ENCODE data around the gene SLC30A1.

SLC30A1 gene

DNA sequence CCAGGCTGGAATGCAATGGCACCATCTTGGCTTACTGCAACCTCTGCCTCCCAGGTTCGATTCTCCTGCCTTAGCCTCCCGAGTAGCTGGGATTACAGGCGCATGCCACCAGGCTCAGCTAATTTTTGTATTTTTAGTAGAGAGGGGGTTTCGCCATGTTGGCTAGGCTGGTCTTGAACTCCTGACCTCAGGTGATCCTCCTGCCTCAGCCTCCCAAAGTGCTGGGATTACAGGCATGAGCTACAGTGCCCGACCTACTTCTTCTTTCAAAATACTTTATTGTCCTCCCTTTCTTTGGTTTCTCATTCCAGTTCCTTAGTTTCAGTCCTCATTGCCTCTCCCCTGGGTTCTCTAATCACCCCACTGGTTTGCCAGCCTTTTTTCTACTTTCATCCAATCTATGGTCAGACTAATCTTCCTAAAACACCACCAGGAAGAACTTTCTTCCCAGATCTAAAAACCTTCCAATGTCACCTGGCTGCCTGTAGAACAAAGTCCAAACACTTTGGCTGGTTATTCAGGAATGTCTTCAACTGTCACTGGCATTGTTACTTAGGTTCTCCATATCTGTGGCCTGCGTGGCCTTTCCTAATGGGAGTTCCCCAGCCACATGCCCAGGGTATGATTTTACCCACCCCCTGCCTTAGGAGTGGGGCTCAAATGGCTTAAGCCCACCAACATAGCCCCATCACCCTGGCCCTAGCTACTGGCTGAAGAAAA, 29.0 kb upstream of the SLC30A1 start:
- no peak for DNase-seq

DNA sequence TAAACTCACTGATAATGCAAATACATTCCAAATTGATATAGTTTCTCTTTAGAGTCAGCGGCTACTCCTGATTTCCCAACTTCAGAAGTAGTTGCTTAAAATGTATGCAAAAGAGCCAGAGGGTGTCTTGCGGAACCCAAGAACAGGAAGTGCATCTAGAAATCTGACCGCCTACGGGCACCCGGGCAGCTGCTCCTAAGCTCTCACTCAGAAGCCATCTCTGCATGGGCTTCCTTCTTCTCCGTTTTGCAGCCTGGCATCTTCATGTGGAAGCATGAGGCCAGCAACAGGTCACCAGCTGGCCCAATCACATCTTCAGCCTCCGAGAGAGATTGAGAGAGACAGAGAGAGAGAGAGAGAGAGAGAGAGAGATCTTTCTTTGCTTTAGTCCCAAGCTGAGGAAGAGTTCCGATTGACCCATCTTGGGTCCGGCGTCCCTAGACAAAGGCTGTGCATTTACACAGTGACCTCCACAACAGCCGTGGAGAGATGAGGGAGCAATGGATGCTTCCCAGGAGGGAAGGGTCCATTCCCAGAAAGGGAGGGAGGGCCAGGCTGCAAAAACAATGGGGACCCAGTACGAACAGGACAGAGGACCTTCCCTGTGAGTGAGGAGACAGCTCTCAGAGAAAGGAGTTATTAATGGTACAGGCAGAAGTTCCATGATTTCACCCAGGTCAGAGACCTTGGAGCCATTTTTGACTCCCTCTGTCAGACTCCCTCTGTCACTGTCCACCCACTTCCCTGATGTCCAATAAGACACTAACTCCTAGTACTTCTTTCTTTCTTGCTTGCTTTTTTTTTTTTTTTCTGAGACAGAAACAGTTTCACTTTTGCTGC, 28.2 kb upstream of the SLC30A1 start:
- DNase-seq, result no peak

DNA sequence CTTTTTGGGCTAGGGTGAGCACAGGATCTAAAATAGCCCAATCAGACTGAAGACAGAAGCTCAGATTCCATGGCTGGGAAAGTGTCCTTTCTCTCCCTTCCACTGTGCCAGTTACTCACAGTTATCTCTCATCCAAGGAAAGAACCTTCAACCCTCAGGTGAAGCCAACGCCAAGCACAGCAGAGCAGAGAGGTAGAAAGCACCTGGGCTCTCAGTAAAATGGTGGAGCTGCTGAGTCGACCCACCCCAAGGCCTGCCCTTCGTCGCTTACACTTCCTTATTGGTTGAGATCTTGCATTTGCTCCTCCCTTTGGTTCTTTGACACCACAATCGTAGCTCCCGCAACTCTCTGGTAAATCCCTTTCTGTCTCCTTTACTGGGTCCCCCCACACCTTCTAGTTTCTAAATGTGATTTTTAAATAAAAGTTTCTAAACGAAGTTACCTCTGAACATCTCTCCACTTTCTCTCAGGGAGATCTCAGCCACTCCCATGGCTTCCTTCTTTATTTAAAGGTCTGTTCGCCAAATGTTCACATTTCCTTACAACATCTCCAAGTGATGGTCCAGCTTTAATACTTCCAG, 27.5 kb upstream of the SLC30A1 start:
- DNase-seq, result no peak

DNA sequence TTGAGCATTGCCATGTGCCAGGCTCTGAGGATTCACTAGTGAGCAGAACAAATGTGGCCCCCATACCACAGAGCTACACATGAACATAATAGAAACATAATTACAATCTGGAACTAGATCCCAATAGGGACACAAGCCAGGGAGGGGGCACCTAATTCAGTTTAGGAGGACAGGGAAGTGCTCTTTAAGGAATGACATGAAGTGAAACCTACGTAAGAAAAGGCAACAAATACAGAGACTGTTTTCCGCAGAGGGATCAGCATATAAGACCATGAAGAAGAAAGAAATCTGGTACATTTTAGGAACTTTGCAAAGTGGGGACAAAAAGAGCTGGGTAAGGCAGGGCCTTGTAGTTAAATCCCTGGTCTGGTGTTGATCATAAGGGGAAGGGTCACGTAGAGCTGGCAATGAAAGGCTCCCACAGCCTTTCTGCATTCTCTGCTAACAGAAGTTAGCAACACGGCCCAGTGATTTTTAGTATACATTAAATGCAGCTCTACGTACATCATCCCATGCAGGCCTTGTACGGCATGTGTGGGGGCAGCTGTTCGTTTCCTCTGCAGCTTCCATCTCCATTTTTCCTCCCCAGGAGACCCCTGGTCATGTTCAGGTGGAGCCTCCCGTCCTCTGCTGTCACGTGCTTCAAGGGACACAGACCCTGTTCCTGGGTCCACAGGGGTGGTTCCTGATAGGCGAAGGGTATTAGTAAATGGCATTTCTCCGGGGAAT, 26.8 kb upstream of the SLC30A1 start:
- no peak for DNase-seq

DNA sequence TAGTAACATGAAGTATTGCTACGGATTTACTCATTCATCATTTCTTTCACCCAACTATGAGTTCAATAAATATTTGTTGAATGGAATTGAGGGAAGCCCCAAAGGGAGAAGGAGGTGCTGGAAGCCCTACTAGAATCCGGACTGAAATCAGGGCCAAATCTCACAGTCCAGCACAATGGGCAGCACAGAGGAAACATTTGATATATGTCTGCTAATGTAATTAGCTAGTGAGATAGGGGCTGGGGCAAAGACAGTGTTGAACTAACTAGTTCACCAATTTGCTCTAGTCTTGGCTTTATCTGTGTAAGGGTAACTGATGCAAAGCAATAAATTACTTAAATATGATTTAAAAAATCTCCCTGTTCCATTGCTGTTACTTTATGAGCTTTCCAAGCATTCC, 26.1 kb upstream of the SLC30A1 start:
- DNase-seq, result no peak

DNA sequence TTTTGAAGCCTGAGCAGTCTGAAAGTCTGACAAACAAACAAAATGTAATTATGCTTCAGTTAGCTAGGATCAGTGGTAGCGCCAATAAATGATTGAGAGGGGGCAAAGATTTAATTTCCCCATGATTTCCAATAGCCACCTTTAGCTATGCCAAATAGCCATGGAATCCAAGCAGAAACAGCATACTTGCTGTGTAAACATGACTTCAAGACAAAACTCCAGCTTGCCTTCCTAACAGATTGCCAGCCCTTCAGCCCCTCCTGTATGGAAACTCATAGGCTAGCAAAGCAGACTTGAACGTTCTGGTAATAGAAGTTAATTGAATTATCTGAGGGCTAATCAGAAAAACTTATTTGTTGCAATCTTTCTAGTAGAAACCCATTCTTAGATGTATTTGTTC, 25.6 kb upstream of the SLC30A1 start:
- no peak for DNase-seq

DNA sequence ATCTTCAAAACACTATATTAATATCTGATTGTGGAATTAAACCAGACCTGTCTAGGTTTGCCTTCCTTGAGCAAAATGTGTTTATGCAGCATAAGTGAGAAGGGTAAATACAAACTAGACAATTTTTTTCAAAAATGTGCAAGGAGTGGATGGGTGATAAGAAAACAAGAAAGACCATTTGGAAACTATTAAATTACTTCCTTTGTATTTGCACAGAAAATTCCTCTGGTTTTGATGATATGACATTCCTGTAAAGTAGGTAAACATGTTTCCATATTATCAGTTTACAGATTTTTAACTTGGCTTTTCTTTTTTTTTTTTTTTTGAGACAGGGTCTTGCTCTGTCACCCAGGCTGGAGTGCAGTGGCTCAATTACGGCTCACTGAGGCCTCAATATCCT, 24.8 kb upstream of the SLC30A1 start:
- DNase-seq, result no peak

DNA sequence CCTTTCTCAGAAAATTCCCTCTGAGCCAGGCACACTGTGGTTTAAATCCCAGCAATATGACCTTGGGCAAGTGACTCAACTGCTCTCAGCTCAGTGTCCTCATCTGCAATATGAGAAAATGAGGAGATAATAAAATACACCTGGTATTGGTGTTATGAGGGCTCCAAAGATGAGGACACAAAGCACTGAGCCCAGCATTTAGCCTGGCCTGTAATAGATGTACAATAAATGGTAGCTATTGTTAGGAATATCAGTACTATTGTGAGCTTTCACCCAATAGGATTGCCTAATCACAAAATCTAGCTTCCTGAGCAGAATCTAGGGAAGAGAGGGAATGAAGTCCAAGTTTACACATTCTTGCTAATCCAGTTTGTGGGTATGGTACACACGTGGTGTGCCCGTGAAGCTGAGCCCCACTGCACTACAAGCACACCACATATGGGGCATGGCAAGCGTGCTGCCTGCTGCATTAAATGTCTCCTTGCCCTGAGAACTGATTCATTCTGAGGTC, 24.3 kb upstream of the SLC30A1 start:
- no peak for DNase-seq

DNA sequence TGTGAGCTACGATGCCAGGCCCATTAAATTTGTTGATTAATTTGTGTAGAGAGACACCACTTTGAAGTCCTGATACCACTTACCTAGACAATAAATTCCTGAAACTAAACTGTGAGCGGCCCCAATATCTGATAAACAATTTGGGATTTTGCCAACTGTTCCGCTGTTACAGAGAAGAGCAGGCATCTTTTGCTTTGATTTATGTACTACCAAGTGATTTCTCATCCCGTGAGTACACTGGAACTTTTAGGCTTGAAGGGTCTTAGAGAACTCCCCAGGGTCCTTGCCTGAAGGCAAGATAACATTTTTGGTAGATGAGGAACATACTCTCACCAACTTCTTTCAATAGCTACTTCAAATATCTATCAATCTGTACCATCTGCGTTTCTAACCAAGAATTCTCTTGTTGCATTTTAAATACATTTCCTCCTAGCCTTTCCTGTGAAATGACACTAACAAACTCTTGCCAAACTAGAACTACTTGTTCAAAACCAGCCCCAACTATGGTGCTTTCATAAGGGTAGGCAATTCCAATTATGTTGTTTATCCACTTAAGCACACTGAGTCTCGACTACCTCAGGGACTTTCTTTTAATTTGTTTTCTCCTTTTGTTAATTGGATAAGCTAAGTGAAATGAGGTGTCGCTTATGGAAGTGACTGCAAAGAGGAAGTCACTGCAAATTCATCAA, 23.2 kb upstream of the SLC30A1 start:
- no peak for DNase-seq

DNA sequence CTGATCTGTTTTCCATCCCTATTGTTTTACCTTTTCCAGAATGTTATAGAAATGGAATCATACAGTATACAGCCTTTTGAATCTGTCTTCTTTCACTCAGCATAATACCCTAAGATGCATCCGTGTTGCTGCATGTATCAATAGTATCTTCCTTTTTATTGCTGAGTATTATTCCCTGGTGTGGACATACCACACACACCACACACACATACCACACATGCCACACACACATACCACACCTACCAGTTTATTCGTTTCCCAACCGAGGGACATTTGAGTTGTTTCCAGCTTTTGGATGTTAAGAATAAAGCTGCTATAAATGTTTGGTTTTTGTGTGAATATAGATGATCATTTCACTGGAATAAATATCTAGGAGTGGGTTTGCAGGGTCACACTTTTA, 22.2 kb upstream of the SLC30A1 start:
- DNase-seq, result no peak

DNA sequence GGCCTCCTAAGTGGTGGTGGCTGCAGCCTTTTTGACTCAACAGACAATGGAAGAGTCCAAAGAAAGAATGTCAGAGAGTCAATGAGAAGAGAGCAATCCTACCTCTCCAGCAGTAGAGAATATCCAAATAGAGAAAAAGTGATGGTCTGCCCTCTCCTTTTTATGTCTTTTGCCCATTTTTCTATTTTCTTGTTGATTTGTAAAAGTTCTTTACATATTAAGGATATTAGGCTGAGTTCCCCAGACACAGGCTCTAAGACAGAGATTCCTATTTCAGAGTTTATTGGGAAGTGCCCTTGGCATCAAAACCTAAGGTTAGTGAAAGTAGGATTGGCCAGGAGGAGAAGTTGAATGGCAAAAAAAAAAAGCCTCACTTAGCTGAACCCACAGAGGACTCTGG, 20.3 kb upstream of the SLC30A1 start:
- DNase-seq, result no peak

DNA sequence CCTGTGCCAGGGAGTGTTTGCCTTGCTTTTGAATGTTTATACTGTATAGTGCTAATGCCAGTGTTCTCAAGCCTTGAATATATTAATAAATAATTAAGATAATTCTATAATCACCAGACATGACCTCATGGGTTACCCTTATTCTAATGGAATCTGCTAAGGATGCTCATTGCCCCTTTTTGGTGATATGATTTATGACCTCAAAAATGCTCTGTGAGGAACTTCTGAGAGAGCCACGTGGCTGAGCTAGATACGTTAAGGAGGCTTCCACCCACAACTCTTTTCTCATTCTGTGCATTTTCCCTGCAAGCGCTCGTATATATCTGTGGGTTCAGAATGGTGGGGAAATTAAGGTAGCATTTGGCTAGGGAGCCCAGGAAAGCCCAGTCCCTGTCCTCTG, 19.6 kb upstream of the SLC30A1 start:
- DNase-seq, result no peak

DNA sequence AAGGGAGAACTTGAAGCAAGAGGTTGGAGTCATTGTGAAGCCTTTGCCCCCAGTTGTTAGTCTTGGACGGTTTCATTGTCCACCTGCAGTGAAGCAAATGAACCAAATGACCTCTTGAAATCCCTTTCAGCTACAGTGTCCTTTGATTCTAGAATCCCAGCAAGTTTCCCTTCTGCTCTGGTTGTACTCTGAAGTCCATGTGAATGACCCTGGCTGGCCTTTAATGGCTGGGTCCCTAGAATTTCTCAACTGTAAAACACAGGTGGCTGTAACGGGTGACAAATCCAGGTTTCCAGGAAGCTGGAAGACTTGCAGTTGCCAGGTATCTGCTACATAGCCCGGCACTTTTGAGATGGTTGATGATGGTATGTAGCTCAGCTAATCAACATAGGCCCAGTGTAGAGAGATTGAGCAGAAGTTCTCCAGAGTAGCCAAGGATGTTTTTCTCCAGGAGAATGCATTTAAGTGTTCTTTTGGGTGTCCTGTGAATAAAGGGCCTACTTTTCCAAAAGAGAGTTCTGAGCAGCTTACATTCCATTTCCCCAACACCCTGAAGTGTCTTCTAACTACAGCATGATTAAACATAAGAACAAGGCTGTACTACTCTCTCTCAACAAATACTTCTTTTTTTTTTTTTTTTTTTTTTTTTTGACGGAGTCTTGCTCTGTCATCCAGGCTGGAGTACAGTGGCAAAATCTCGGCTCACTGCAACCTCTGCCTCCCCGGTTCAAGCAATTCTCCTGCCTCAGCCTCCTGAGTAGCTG, 17.6 kb upstream of the SLC30A1 start:
- DNase-seq, result no peak

DNA sequence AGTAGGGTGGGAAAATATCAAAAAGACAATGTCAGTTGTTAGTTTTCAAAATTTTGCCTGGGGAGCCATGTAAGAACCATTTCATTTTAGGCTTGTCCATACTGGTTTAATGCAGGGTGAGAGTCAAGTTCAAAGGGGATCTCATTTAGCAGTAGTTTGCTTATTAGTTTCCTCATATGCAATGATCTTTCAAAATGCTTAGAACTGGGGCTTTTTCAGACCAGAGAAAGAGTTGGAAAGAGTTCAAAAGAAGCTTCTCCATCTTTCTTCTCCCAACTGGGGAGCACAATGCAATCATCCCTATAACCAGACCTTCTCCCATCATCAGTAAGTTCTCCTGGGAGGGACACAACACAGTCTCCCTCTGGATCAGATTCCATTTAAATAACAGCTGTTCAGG, 16.5 kb upstream of the SLC30A1 start:
- no peak for DNase-seq

DNA sequence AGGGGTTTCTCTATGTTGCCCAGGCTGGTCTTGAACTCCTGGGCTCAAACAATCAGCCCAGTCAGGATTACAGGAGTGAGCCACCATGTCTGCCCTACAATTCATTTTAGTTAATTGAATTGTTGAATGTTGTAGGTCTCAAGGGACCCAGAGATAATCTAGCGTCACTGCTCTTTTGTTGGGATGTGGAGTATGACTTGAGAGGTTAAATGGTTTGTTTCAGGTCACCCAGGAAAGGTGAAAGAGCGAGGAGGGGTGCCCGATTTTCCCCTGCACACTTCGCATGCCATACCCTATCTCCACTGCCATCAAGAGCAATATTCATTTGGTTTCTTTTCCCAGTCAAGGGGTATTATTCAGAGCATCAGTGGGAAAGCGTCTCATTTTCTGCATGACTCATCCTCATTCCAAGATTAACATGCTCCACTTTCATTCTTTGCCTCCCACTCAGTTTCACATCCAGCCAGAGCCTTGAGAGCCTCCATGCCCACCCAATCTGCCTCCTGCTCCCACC, 13.1 kb upstream of the SLC30A1 start:
- DNase-seq, result no peak

DNA sequence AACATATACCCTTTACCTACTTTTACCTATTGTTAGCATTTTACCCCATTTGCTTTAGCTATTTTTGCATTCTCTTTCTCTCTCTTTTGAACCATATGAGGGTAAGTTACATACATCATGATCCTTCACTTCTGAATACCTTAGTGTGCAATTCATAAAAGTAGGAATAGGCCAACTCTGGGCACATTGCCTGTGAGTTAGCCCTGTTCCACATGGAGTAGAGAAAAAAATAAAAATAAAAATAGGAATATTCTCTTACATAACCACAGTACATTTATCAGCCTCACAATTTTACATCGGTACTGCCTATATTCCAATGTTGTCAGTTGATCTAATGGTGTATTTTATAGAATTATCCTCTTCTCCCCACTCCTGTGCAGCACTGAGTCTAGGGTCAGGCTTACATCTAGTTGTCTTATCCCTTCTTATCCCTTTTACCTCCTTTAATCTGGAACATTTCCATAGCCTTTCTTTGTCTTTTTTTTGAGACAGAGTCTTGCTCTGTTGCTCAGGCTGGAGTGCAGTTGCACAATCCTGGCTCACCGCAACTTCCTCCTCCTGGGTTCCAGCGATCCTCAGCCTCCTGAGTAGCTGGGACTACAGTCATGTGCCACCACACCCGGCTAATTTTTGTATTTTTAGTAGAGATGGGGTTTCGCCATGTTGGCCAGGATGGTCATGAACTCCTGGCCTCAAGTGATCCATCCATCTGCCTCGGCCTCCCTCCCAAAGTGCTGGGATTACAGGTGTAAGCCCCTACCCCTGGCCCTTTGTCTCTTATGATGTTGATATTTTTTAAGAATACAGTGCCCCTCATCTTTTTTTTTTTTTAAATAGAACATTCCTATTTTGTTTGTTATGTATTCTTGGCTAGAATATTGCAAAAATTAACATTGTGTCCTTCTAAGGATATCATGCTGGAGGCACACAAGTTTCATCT, 11.1 kb upstream of the SLC30A1 start:
- DNase-seq, result no peak

DNA sequence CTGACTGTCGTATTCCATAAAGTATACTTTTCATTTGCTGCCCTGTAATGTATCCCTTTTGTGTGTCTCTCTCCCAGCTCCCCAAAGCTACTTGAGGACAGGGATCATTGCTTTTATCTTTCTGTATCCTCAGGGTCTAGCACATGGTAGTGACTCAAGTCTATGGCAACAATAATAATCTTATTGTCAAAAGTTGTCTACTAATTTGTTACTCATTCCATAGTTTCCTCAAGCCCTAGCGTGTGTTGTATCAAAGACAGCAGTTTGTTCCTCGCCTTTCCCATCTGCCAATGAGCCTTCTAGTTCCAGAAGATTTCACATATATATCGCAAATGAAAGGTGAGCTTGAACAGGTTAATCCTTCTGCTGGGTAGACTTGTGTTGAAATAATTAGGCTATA, 9.8 kb upstream of the SLC30A1 start:
- no peak for DNase-seq

DNA sequence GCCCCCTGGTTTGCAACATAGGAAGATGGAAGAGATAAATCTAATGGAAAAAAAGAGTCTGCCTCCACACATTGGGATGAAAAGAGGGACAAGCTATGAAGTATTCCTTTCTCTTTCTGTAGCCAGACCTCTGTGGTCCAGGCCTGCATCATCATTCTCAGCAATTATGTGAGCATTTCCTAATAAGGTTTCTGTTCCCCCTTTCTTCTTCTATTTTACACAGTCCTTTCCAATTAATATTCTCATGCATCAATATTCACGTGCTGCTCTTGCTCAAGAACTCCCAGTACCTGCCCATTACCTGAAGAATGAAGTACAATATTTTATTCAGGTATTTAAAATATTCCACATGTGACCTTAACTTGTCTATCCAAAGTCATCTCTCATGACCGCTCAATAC, 8.2 kb upstream of the SLC30A1 start:
- no peak for DNase-seq

DNA sequence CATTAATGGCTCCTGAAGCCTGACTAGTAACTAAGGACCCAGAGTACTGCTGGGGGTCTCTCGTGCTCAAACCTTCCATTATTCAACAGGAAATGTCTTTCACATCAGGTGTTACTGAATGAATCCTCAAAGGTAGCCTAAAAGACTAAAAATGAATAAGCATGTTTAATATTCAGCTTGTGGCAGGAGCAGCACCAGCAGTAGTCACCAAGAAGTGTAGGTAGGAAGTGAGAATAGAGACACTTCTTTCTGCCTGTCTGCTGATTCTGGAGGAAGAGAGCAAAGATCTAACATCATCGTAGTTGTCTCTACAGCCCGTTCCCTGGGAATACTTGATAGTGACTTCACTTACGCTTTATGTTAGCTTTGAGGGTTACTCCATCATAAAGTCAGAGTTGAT, 7.6 kb upstream of the SLC30A1 start:
- DNase-seq, result no peak
